GM12891 (cell line): Measurements from ENCODE around the gene BRI3BP.
"Not testable (repeated sequence)": the region's sequence is repeated elsewhere in the genome, so short reads cannot be mapped to it uniquely, and the experiment has no call there.

Experiments
- DNase-seq: peaks from one replicate; pipeline ENCODE4 v3.0.0; 2011; ENCODE audit warnings: low spot score; ENCODE audit not compliant: insufficient read length
- FAIRE-seq: peaks from 2 replicates; lab custom pipeline; 2011; peaks lifted over from hg19 to GRCh38; lab: Jason Lieb, UNC
- PAX5 ChIP-seq: IDR thresholded peaks from 2 replicates; pipeline ENCODE4 v1.6.1; 2011; ENCODE audit warnings: low read length, moderate library complexity, mild to moderate bottlenecking; ENCODE audit not compliant: insufficient read depth, severe bottlenecking
- POLR2A ChIP-seq: IDR thresholded peaks from 2 replicates; pipeline ENCODE4 v1.6.1; 2011; ENCODE audit warnings: low read depth, low read length, control low read depth
- POLR2AphosphoS5 ChIP-seq: IDR thresholded peaks from 2 replicates; pipeline ENCODE4 v1.6.1; 2011; ENCODE audit warnings: low read depth, low read length, control low read depth
- POU2F2 ChIP-seq: IDR thresholded peaks from 2 replicates; pipeline ENCODE4 v1.6.1; 2011; ENCODE audit warnings: low read depth, mild to moderate bottlenecking, control low read depth, low read length, moderate library complexity
- SPI1 ChIP-seq: IDR thresholded peaks from 2 replicates; pipeline ENCODE4 v1.6.1; 2011; ENCODE audit warnings: low read depth, low read length, control low read depth
- TAF1 ChIP-seq: IDR thresholded peaks from 2 replicates; pipeline ENCODE4 v1.6.1; 2011; ENCODE audit warnings: low read depth, low read length, control low read depth

BRI3BP gene

DNA sequence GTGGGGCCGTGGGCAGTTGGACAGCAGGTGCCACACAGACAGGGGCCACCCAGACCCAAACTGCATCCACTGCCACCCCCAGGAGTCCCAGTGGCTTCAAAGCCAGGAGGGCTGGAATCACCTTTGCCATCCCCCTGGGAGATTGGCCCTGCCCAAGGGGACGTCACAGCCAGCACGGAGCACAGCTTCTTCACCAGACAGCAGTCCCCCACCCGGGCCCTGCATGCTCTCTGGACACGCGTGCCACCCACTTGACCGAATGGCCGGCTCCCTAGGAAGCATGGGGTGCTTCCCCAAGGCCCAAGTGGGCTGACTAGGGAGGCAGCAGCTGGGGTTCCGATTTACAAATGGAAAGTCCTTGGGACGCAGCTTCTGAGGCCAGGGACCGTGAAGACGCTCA is 21.8 kb upstream of the BRI3BP start:
- FAIRE-seq (no peak), DNase-seq (no peak)
- TF ChIP-seq TAF1, result no peak
- no peak for TF ChIP-seq POLR2A
- no peak for TF ChIP-seq POLR2AphosphoS5
- TF ChIP-seq POU2F2, result no peak
- TF ChIP-seq SPI1, result no peak
- TF ChIP-seq PAX5, result no peak

DNA sequence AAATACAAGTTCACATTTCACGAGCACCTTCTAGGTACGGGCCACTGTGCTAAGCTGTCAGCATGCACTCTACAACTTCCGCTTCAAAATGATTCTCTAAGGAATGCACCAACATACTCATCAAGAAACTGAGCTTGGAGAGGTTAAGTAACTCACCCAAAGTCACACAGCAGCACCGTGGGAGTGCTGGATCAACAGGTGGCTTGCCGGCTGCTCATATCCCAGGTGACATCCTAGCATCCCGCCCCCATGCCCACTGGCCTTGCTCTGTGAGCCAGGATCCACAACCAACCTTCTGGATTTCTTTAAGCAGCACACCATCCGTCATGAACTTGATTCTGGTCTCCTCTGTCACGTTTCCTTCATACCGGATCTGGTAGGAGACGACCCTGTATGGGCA is 21.2 kb upstream of the BRI3BP start:
- TF ChIP-seq POLR2AphosphoS5 (no peak), TAF1 (no peak), POU2F2 (no peak), POLR2A (peak; percentile 26; the same call in 1 of the 2 replicates)
- DNase-seq (no peak), FAIRE-seq (no peak)

DNA sequence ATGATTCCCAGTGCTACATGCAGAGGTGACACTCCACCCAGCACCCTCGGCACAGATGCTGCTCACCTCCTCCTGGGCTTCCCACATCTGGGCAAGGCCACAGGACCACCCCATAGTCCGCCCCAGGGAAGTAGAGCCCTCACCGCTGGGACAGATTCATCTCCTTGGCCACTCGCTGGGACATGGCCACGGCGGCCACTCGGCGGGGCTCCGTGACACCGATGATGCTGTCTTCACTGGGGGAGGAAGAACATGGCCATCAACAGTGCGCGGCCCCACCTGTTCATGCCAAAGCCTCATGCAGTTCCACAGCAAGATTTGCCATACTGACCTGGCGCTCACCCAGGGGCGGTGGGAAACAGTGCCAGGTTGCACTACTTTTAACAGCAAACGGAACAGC is 18.2 kb upstream of the BRI3BP start:
- no peak for FAIRE-seq
- TF ChIP-seq POLR2AphosphoS5, result no peak
- no peak for TF ChIP-seq SPI1
- TF ChIP-seq POLR2A, result no peak
- no peak for TF ChIP-seq TAF1
- TF ChIP-seq PAX5, result no peak
- TF ChIP-seq POU2F2, result no peak

DNA sequence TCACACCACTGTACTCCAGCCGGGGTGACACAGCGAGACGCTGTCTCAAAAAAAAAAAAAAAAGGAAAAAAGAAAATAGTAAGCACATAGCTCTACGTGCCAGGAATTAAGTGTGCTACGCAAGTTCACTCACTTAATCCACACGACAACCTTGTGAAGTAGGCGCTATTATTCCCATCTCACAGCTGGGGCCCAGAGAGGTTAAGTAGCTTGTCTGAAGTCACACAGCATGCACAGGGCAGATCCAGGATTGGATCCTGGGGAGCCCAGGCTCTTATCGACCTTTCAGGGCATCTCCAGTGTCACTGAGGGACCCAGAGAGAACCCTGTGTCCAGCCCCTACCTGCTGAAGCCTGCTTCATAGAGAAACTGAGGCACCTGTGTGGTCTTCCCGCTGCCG is 16.4 kb upstream of the BRI3BP start:
- DNase-seq (no peak), FAIRE-seq (no peak)
- no peak for TF ChIP-seq TAF1
- no peak for TF ChIP-seq POU2F2
- no peak for TF ChIP-seq PAX5
- no peak for TF ChIP-seq POLR2A
- no peak for TF ChIP-seq POLR2AphosphoS5
- no peak for TF ChIP-seq SPI1

More for the DNA sequence above, 18.2 kb upstream of the BRI3BP start:
- no peak for DNase-seq

DNA sequence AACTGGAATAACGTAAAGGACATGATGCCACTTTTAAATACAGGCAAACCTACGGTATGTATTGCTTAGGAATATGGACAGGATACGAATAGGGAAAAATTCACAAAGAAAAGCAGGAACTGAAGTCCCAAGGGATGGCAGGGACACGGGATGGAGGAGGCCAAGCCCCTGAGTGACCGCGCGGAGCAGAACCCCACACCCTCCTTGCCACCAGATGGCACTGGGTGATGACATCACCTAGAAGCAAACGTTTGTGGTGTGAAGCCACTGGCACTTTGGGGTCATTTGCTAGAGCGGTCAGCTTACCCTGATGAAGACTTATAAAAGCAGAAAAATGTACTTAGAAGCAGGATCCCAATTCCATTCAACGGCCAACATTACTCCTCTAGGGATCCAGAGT is 13.9 kb upstream of the BRI3BP start:
- FAIRE-seq, result peak; percentile 38
- TF ChIP-seq PAX5 (no peak), POU2F2 (no peak), POLR2A (no peak), SPI1 (no peak), POLR2AphosphoS5 (no peak), TAF1 (no peak)
- DNase-seq, result no peak

DNA sequence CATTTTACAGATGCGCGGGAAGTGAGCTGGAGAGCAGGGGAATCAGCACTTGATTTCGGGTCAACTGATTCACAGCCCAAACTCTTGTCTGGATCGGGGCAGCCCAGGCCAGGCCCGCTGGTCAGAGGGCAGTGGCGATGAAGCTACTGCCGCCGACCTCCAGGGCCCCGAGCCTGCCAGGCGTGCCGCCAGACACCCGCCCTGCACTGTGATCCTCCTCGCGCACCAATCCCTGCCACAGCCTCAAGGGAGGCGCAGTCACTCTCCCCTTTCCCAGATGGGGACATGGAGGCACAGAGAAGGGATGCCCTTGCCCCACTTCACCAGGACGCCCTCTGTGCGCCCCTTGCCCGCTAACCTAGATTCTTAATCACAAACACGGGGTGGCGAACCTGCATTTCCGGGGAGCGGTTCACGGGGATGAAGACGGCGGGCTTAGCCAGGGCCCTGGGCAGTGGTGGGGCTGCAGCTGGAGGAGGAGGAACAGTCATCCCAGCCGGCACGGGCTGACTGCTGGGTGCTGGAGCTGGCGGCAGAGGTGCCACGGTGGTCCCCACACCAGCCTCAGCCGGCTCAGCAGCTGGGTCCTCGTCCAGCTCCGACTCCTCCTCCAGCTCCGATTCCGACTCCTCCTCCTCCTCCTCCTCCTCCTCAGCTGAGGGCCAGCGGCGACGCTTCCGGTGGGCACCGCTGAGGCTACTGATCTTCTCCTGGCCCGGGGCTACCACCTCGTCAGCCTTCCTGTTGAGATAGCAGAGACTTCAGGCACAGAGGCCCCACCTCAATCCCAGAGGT is 13.2 kb upstream of the BRI3BP start:
- no peak for TF ChIP-seq POU2F2
- no peak for TF ChIP-seq SPI1
- no peak for TF ChIP-seq TAF1
- no peak for TF ChIP-seq PAX5
- TF ChIP-seq POLR2A, result no peak
- TF ChIP-seq POLR2AphosphoS5, result no peak
- DNase-seq, result no peak
- no peak for FAIRE-seq

DNA sequence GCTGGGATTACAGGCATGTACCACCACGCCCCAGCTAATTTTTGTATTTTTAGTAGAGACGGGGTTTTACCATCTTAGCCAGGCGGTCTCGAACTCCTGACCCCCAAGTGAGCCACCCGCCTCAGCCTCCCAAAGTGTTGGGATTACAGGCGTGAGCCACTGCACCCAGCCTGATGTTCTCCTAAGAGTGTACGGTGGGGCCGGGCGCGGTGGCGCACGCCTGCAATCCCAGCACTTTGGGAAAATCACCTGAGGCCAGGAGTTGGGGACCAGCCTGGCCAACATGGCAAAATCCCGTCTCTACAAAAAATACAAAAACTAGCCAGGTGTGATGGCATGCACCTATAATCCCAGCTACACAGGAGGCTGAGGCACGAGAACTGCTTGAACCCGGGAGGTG is 6.6 kb upstream of the BRI3BP start:
- not testable (repeated sequence) for FAIRE-seq, DNase-seq

DNA sequence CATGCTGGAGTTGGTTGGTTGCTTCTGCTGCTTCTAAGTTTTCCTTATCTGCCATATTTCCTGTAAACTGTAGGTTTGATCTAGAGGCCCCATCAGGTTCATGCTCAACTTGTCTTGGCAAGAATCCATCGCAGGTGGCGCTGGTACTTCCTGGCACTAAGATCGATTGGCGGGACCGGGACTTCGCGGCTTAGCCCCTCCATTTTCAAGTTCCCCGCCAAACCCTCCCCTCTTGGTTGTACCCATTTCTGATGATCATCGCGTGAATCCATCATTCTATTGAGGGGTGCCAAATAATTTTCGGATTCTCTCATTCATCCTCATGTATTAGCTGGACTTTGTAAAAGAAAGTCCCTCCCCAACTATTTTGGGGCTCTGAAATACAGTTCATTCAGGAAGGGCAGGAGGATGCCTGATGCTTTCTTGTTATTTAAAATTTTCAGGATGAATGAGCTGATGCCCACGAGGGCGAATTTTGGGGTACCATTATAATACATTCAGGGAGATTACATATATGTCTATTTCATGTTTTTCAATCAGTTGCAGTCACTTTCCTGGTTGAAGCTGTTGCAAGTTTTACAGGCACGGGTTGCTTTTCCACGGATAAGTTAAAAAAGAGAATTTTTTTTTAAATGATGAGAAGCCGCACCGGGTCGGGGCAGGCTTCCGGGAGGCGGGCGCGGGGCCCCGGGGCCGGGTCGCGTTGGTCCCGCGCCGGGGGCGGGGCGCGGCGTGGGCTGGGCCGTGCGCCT is 395 bp upstream of the BRI3BP start:
- TF ChIP-seq PAX5 (no peak), POLR2A (peak; percentile 22; the same call in 1 of the 2 replicates)
- DNase-seq, result no peak
- peak; percentile 88 for FAIRE-seq

DNA sequence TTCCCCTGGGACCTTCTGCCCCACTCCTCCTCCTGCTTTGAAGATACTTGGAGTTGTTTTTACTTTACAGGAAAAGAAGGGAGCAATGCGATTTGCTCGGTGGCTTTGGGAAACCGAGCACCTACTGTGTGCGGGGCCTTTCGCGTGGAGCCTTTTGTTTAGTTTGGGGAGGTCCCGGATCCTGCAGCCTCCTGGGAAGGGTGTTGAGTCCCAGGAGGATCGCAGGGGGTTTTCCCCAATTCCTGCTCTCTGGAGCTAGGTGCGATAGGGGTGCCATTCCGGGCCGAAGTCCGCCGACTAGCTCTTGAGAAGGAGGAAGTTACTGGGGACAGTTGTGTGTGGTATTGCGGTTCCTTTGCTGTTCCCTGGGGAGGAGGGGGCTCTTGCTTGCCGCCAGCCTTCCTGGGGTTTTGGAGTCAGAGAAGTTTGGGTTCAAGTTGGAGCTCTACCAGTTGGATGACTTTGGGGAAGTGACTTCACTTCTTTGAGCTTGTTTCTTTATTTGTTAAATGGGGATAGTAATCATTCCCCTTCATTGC is 1.1 kb downstream of the BRI3BP start:
- TF ChIP-seq POU2F2 (no peak), SPI1 (peak; percentile 40)
- no peak for DNase-seq
- FAIRE-seq, result peak; percentile 28

DNA sequence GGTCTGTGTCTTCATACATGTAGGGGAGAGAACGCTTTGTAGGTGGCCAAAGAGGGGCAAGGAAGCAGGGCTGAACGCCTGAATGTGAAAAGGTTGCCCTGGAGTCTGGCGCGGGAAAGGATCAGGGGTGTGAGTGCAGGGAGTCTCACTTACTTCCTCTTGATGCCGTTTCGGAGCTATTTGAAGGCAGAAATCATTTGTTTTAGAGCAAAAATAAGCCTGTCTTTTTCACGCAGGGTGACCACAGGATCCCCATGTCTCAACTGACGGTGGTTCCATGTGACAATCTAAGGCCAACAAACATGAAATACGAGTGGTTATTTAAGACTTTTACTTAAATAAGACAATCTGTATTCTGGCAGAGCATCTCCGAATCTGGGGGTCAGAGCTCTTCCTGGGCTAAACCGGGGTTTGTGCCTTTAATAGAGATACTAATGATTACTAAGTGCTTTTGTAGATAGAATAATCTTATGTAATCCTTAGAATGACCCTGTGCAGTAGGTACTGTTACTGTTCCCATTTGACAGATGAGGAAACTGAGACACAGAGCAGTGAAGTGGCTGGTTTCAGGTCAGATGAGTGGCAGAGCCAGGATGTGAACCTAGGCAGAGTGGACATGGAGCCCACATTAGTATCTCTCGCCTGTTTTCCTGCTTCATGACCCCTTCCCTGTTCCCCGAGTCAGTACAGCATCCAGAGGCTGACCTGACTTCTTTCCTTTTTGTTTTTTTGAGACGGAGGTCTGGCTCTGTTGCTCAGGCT is 1.9 kb downstream of the BRI3BP start:
- FAIRE-seq (peak; percentile 73), DNase-seq (no peak)
- no peak for TF ChIP-seq POLR2AphosphoS5
- TF ChIP-seq PAX5, result no peak
